Fibroblast of pulmonary artery (primary cell): Measurements from ENCODE around the gene BACH2.
"Not testable (repeated sequence)": the region's sequence is repeated elsewhere in the genome, so short reads cannot be mapped to it uniquely, and the experiment has no call there.

Source experiments
- DNase-seq: peaks from one replicate; pipeline ENCODE4 v3.0.0-alpha.2; 2010; ENCODE audit warnings: low read depth
- H3K4me3 ChIP-seq: replicated peaks from 2 replicates; pipeline ENCODE4 v1.5.1; 2011; ENCODE audit warnings: low read depth, mild to moderate bottlenecking, control low read depth, low read length, moderate library complexity
- TF ChIP-seq, protein P1 (sequence below): IDR thresholded peaks from 2 replicates; pipeline ENCODE4 v1.5.1; 2011; ENCODE audit warnings: mild to moderate bottlenecking, control low read depth, low read length, inconsistent platforms; ENCODE audit errors: missing control alignments

Gene BACH2

GRCh38 chr6:89917216-89917615, 379.4 kb downstream of the BACH2 start:
- no peak overlapping the region for H3K4me3 ChIP-seq
- DNase-seq: no peak
- TF ChIP-seq, protein P1, sequence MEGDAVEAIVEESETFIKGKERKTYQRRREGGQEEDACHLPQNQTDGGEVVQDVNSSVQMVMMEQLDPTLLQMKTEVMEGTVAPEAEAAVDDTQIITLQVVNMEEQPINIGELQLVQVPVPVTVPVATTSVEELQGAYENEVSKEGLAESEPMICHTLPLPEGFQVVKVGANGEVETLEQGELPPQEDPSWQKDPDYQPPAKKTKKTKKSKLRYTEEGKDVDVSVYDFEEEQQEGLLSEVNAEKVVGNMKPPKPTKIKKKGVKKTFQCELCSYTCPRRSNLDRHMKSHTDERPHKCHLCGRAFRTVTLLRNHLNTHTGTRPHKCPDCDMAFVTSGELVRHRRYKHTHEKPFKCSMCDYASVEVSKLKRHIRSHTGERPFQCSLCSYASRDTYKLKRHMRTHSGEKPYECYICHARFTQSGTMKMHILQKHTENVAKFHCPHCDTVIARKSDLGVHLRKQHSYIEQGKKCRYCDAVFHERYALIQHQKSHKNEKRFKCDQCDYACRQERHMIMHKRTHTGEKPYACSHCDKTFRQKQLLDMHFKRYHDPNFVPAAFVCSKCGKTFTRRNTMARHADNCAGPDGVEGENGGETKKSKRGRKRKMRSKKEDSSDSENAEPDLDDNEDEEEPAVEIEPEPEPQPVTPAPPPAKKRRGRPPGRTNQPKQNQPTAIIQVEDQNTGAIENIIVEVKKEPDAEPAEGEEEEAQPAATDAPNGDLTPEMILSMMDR: no peak

DNA sequence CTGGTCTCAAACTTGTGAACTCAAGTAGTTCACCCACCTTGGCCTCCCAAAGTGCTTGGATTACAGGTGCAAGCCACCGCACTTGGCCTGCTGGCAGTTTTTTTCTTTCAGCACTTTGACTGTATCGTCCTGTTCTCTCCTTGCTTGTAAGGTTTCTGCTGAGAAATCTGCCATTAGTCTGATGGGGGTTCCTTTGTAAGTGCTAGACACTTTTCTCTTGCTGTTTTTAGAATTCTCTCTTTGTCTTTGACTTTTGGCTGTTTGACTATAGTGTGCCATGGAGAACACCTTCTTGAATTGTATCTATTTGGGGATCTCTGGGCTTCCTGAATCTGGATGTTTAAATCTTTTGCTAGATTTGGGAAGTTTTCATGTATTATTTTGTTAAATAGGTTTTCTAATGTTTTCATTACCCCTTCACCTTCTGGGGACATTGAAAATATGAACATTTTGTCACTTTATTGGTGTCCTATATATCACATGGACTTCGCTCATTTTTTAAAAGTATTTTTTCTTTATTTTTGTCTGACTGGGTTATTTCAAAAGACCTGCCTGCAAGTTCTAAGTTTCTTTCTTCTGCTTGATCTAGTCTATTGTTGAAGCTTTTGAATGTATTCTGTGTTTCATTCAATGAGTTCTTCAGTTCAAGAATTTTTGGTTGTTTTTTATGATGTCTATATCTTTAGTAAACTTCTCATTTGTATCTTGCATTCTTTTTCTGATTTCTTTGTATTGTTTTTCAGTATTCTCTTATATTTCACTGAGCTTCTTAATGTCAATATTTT, 380.3 kb downstream of the BACH2 start:
- no peak overlapping the region for H3K4me3 ChIP-seq
- DNase-seq: no peak
- TF ChIP-seq, protein P1: no peak

DNA sequence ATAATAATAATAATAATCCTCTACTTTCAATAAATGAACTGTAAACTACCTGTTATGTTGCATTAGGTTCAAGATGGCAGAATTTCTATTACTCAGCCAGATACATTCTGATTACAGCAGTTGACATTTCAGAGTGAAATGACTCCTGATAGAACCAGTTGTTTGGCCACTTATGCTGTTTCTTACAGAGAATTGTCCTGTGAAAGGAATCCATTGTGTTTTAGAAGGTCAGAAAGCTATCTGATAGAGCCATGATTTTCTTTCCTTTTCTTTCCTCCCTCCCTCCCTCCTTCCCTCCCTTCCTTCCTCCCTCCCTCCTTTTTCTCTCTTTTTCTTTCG, 385.8 kb downstream of the BACH2 start:
- DNase-seq: no peak
- no peak overlapping the region for H3K4me3 ChIP-seq
- TF ChIP-seq, protein P1: no peak

DNA sequence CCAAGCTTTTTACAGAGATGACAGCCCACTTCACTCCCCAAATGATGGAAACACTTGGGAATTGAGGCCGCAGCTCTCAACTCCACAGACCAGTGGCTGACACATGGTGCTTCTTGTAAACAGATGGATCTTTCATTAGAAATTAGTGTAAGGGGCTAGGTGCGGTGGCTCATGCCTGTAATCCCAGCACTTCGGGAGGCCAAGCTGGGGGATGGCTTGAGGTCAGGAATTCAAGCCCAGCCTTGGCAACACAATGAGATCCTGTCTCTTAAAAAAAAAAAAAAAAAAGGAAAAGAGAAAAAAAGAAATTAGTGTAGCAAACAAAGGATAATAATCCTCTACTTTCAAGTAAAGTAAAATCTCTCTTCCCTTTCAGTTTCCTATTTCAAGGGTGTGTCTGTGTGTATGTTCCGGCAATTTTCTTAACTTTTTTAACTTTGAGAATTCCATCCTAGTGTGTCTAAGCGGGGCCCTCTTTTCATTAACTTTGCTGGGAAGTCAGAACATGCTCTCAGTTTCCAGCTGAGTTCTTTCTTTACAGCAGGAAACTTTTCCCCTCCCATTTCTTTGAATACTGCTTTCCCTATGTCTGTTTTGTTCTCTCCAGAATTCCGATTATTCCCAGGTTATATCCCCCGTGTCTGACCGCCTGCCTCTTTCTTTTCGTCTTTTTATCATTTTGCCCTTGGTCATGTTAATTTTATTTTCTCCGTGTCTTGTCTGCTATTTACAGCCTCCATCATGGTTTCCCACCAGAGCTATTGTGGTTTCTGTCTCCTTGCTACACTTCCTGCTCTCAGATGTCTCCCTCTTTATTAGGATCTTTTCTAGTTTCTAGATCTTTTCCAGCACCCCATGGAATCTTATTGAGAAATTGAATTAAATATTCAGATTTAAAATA, 386.4 kb downstream of the BACH2 start:
- H3K4me3 ChIP-seq, DNase-seq: not testable (repeated sequence)

DNA sequence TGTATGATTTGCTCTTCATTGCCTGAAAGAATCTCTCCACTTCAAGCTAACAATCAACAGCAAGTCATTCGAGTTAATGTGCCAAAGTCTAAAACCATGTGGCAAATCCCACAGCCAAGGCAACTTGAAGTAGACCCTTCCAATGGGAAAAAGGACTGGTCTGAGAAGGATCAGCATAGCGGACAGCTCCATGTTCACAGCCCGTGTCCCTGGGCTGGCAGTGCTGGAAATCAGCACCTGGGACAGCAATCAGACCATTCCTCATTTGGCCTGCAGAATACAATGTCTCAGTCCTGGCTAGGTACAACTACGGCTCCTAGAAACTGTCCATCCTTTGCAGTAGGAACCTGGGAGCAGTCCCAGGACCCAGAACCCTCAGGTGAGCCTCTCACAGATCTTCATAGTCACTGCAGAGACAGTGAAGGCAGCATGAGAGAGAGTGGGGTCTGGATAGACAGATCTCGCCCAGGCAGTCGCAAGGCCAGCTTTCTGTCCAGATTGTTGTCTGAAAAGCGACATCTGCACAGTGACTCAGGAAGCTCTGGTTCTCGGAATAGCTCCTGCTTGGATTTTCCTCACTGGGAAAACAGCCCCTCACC, 401.3 kb downstream of the BACH2 start:
- H3K4me3 ChIP-seq: no peak overlapping the region
- TF ChIP-seq, protein P1: no peak
- DNase-seq: peak; percentile 77

- TF ChIP-seq, protein P1: no peak
- H3K4me3 ChIP-seq: no peak within 1 kb of the TSS
- no peak for DNase-seq
Observed at GRCh38 chr6:89894169-89894568, 402.5 kb downstream of the BACH2 start, which contains the start of gene GJA10. TSS of gene GJA10 (plus strand) at chr6:89894469. CDS start at chr6:89894469, 0 bp downstream.

- DNase-seq, H3K4me3 ChIP-seq: not testable (repeated sequence)
Observed at GRCh38 chr6:89892577-89892976, 404.1 kb downstream of the BACH2 start.

GRCh38 chr6:89890845-89891528, 405.7 kb downstream of the BACH2 start:
- not testable (repeated sequence) for H3K4me3 ChIP-seq, DNase-seq
